ENCODE data around the gene CNOT4. TPM values are rescaled to one million over a fixed set of nuclear protein-coding genes. Genes with fewer than 3 reads are reported as not detected.

CNOT4 gene
- total and polyA plus RNA-seq, 8 donors, result 4.6 to 50.2 (median 10.9) TPM

GRCh38 chr7:135541029-135541428 lies 31.1 kb upstream of the CNOT4 start:
- TF ChIP-seq EP300 (IDR thresholded peaks at IDR 0.05) (no peak), POLR2A (IDR thresholded peaks at IDR 0.05) (no peak), CTCF (IDR thresholded peaks at IDR 0.05) (no peak), POLR2AphosphoS5 (IDR thresholded peaks at IDR 0.05) (no peak)

GRCh38 chr7:135539629-135540028 lies 29.7 kb upstream of the CNOT4 start:
- Histone ChIP-seq H3K27ac (no peak overlapping the region), H3K36me3 (no peaks in the 10 kb centered on the region), H3K9me3 (no peaks in the 10 kb centered on the region), H3K4me3 (no peak overlapping the region), H3K27me3 (no peaks in the 10 kb centered on the region), H3K4me1 (peaks cover 0 to 7% (median 0%) of the 10 kb centered on the region in 4 donors)
- intact Hi-C loops (cut with DNase I; ENCODE audit: low total_unique reads), result no loop called here
- DNase-seq, result no peak
- TF ChIP-seq EP300 (IDR thresholded peaks at IDR 0.05), result no peak
- no peak for TF ChIP-seq CTCF (IDR thresholded peaks at IDR 0.05)
- no peak for TF ChIP-seq POLR2AphosphoS5 (IDR thresholded peaks at IDR 0.05)
- no peak for TF ChIP-seq POLR2A (IDR thresholded peaks at IDR 0.05)
- 79 to 91% (median 86%) methylated on average over 2 of the region's 2 CpGs for WGBS, 5 donors

More at GRCh38 chr7:135541029-135541428, 31.1 kb upstream of the CNOT4 start:
- no peak overlapping the region for H3K4me3 ChIP-seq
- no peak for DNase-seq
- no peak overlapping the region for H3K27ac ChIP-seq
- H3K4me1 ChIP-seq, result peaks cover 0 to 7% (median 0%) of the 10 kb centered on the region in 4 donors
- no peaks in the 10 kb centered on the region for H3K36me3 ChIP-seq
- intact Hi-C loops (cut with DNase I; ENCODE audit: low total_unique reads), result no loop called here
- 90 to 98% (median 95%) methylated on average over 6 of the region's 6 CpGs for WGBS, 5 donors
- no peaks in the 10 kb centered on the region for H3K27me3 ChIP-seq
- no peaks in the 10 kb centered on the region for H3K9me3 ChIP-seq

GRCh38 chr7:135538376-135538775 lies 28.5 kb upstream of the CNOT4 start:
- Histone ChIP-seq H3K36me3 (no peaks in the 10 kb centered on the region), H3K27ac (no peak overlapping the region), H3K4me1 (peaks cover 0 to 7% (median 0%) of the 10 kb centered on the region in 4 donors), H3K9me3 (no peaks in the 10 kb centered on the region), H3K27me3 (no peaks in the 10 kb centered on the region), H3K4me3 (no peak overlapping the region)
- 35 to 64% (median 52%) methylated on average over 3 of the region's 3 CpGs for WGBS, 5 donors
- TF ChIP-seq POLR2AphosphoS5 (IDR thresholded peaks at IDR 0.05) (no peak), EP300 (IDR thresholded peaks at IDR 0.05) (no peak), POLR2A (IDR thresholded peaks at IDR 0.05) (no peak), CTCF (IDR thresholded peaks at IDR 0.05) (no peak)
- no peak for DNase-seq
- intact Hi-C loops (cut with DNase I; ENCODE audit: low total_unique reads), result no loop called here

GRCh38 chr7:135537905-135538304 lies 28.0 kb upstream of the CNOT4 start:
- Histone ChIP-seq H3K4me3 (no peak overlapping the region), H3K9me3 (no peaks in the 10 kb centered on the region), H3K27me3 (no peaks in the 10 kb centered on the region), H3K36me3 (no peaks in the 10 kb centered on the region), H3K27ac (no peak overlapping the region), H3K4me1 (peaks cover 0 to 7% (median 0%) of the 10 kb centered on the region in 4 donors)
- no peak for DNase-seq
- intact Hi-C loops (cut with DNase I; ENCODE audit: low total_unique reads), result no loop called here
- TF ChIP-seq POLR2A (IDR thresholded peaks at IDR 0.05), result no peak
- TF ChIP-seq POLR2AphosphoS5 (IDR thresholded peaks at IDR 0.05), result no peak
- TF ChIP-seq EP300 (IDR thresholded peaks at IDR 0.05), result no peak
- no peak for TF ChIP-seq CTCF (IDR thresholded peaks at IDR 0.05)

Data from stomach (tissue), 9 donors.